Fibroblast of the aortic adventitia (primary cell): Measurements from ENCODE around the gene ARHGEF1. TPM values are rescaled to one million over a fixed set of nuclear protein-coding genes. Genes with fewer than 3 reads are reported as not detected.
A peak's percentile ranks its signal among the peaks of the same experiment; 100 is the strongest.

Experiments
- DNase-seq: peaks from one replicate; pipeline ENCODE4 v3.0.0-alpha.2; 2010; ENCODE audit warnings: low read depth
- H3K4me3 ChIP-seq: 2 replicates; pipeline ENCODE4 v1.5.1; 2011; ENCODE audit warnings: low read depth, mild to moderate bottlenecking, control low read depth, low read length, moderate library complexity
- total RNA-seq: library from RNA; depleted of rRNA; stranded (reverse); fragments of >200 nt; gene quantifications from 2 replicates; pipeline ENCODE4 v1.2.3, GENCODE V29; 2012; ENCODE audit warnings: low replicate concordance
- TF ChIP-seq, protein P1 (sequence below): IDR thresholded peaks from 2 replicates; pipeline ENCODE4 v1.5.1; 2011; ENCODE audit warnings: mild to moderate bottlenecking, low read length, control low read depth, inconsistent platforms; ENCODE audit not compliant: insufficient read depth

The ARHGEF1 gene
- total RNA-seq, 1 donor, result 26.8 TPM

GRCh38 chr19:41925208-41926003 lies 42.4 kb downstream of the ARHGEF1 start:
- H3K4me3 ChIP-seq, result no peak overlapping the region
- TF ChIP-seq, protein P1, sequence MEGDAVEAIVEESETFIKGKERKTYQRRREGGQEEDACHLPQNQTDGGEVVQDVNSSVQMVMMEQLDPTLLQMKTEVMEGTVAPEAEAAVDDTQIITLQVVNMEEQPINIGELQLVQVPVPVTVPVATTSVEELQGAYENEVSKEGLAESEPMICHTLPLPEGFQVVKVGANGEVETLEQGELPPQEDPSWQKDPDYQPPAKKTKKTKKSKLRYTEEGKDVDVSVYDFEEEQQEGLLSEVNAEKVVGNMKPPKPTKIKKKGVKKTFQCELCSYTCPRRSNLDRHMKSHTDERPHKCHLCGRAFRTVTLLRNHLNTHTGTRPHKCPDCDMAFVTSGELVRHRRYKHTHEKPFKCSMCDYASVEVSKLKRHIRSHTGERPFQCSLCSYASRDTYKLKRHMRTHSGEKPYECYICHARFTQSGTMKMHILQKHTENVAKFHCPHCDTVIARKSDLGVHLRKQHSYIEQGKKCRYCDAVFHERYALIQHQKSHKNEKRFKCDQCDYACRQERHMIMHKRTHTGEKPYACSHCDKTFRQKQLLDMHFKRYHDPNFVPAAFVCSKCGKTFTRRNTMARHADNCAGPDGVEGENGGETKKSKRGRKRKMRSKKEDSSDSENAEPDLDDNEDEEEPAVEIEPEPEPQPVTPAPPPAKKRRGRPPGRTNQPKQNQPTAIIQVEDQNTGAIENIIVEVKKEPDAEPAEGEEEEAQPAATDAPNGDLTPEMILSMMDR, result no peak
- no peak for DNase-seq

GRCh38 chr19:41926028-41926762 lies 43.2 kb downstream of the ARHGEF1 start:
- TF ChIP-seq, protein P1, result no peak
- no peak for DNase-seq
- H3K4me3 ChIP-seq, result no peak overlapping the region

DNA sequence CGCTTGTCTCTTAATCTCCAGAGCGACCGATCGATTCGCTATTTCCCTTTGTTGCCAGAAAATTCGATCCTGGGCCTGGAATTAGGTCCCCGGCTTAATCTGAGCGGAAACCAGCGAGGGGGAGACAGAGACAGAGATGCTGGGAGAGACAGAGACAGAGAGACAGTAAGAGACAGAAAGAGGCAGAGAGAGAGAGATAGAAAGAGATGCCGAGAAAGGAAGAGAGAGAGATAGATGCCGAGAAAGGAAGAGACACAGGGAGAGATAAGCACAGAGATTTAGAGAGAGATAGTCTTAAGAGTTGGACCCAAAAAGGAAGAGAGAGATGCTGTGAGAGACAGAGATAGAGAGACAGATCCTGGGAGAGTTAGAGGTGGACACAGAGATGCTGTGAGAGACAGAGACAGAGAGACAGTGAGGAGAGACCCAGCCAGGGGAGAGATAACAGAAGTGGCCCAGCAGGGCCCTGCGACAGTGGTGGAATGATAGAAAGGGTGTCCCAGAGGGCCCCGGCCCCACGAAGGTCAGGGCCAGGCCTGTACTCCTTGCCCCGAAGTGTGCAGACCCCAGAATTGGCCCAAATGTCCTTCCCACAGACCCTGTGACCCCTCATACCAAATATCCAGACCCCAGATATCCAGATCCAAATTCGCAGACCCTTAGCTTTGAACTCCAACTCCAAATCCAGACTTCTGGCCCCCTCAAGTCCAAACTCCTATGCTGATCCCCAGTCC lies 43.9 kb downstream of the ARHGEF1 start:
- no peak for DNase-seq
- TF ChIP-seq, protein P1, result no peak
- no peak overlapping the region for H3K4me3 ChIP-seq

DNA sequence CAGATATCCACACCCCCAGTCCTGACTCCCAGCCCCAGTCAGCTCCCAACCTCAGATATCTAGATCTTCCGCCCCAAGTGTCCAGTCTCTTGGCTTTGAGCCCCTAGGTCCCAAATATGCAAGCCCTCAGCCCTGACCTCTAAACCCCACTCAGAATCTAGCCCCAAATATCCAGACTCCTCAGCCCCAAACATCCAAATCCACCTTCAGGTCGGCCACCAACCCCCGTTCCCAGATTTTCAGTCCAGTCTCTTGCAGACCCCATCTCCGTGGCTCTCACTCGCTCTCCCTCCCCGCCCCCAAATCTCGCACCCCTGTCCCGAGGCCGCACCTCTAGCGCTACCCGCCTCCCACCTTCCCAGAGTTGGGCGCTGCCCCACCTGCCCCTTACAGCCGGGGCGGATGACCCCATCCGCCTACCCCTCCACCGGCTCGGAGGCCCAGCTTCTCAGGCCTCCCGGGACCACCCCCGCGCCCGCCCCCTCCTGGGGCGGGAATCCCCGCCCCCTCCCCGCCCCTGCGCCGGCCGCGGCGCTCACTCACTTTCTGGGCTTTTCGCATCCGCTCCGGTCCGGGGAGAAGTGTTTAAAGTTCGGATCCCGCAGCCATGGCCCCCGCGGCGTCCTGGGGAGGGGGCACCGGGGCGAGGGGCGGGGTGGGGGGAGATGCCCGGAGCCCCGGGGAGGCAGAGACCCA lies 44.7 kb downstream of the ARHGEF1 start:
- DNase-seq, result no peak
- TF ChIP-seq, protein P1, result no peak
- peak overlapping the region; percentile 57 for H3K4me3 ChIP-seq

GRCh38 chr19:41928221-41928683 lies 45.3 kb downstream of the ARHGEF1 start, which contains the start of gene ERFL:
ERFL (minus strand) TSS chr19:41928449; CDS start chr19:41912919, 15,530 bp downstream.
- DNase-seq, result no peak
- peak within 1 kb of the TSS; percentile 57 for H3K4me3 ChIP-seq
- TF ChIP-seq, protein P1, result no peak

GRCh38 chr19:41928754-41929535 lies 46.0 kb downstream of the ARHGEF1 start:
- DNase-seq, result no peak
- H3K4me3 ChIP-seq, result peak overlapping the region; percentile 35
- TF ChIP-seq, protein P1, result peak; percentile 15
